ENCODE measurements around the gene RSU1.
A peak's percentile ranks its signal among the peaks of the same experiment; 100 is the strongest.

Gene RSU1

GRCh38 chr10:16585103-16585502 is 232.1 kb downstream of the RSU1 start:
- no peak for DNase-seq

DNA sequence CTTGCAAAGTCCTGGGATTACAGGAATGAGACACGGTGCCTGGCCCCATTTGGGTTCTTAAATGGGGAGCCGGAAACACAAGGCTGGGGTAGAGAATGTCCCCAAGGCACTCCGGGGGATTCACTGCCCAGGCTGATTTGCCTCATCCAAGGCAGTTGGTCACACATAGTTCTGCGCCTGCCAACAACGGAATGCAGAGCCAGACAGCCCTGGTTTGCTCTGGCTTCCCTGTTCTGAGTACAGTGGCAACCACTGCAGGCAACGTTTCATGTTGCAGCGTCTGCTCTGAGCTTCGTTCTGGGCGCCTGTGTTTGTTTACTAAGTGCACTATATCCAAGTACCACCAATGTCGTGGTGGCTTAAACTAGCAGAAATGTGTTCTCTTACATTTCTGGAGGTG is 233.8 kb downstream of the RSU1 start:
- no peak for DNase-seq

GRCh38 chr10:16581202-16581601 is 236.0 kb downstream of the RSU1 start:
- peak; percentile 71 for DNase-seq

GRCh38 chr10:16570731-16571130 is 246.5 kb downstream of the RSU1 start:
- no peak for DNase-seq

DNA sequence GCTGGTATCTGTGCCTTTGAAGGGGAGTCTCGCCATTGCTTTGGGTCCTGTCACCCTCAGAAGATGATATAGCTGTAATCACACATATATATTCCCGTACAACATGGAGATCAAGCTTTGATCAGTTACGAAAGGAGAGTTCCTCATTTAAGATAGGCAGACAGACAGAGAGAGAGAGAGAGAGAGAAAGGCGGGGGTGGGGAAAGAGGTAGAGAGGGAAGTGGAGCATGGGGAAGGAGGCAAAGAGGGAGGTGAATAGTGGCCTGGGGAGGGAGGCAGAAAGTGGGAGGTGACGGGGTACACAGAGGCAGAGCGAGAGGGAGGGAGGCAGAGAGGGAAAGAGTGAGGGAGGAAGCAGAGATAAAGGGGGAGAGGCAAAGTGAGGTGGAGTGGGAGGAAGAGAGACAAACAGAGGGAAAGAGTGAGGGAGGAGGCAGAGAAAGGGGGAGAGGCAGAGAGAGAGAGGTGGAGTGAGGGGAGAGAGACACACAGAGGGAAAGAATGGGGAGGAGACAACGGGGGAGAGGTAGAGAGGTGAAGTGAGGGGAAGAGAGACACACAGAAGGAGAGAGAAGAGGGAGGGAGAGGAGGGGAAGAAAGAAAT is 250.9 kb downstream of the RSU1 start:
- peak; percentile 77 for DNase-seq

DNA sequence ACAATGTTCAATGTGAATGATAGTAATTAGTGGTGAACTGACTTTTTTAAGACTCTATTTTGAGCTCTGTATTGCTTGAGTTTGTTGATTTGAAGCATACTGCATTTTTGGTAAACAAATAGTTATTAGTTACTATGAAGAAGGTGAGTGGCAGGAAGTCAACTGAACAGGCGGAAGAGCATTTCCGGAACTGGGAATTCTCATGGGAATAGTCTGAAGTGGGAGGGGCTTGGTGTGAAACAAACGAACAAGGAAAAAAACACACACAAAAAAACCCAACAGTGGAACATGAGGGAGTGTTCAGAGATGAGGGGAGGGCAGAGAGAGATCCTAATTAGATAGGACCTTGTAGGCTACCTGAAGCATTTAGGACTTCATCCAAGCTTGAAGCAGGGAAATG is 251.6 kb downstream of the RSU1 start:
- DNase-seq = peak; percentile 32

DNA sequence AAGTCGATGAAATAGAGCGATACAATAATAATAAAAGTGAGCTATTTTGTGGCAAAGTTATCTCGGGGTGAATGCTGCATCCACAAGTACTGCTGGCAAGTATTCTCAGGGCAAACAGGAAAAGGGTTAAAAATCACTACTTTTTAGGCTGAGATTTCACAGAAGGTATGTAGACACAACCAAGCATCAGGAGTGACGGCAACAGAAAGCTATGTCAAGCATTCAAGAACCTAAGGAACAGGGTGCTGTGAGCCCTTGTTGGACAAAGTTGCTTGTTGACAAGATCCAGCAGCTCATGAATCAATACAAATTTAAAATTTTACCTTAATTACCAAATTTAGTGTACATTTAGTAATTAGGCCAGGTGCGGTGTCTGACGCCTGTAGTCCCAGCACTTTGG is 254.3 kb downstream of the RSU1 start:
- DNase-seq = no peak

DNA sequence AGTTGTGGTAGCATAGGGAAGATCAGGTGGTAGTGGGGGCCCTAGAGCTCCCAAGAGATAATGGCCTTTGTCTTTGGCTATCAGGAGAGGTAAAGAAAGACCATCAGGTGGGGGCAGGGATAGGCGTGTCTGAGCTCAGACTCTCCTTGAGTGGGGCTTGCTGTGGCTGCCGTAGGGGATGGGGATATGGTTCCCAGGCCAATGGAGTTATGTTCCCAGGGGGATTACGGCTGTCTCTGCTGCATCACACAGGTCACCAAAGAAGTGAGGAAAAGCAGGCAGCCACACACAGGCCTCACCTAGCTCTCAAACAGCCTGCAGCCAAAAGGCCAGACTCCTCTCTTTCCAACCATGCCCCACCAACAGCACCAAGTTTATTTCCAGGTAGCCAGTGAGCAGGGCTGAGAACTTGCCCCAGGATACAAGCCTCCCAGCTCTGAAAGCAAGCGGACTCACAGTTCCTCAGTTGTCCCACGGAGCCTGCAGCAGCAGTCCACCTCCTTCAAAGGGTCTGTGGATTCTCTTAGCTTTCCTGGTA is 257.9 kb downstream of the RSU1 start:
- DNase-seq = no peak

DNA sequence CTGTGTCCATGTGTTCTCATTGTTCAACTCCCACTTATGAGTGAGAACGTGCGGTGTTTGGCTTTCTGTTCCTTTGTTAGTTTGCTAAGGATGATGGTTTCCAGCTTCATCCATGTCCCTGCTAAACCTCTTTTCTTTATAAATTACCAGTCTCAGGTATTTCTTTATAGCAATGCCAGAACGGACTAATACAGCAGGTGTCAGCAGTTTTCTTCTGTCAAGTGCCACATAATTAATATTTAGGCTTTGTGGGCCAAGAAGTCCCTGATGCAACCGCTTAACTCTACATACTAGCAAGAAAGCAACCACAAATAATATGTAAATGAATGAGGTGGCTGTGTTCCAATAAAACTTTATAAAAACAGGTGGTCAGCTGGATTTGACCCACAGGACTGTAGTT is 269.3 kb downstream of the RSU1 start:
- DNase-seq = no peak

GRCh38 chr10:16545116-16545736 is 272.0 kb downstream of the RSU1 start:
- peak; percentile 75 for DNase-seq

- DNase-seq = no peak
These were observed 272.6 kb downstream of the RSU1 start for GRCh38 chr10:16544591-16544990.

DNA sequence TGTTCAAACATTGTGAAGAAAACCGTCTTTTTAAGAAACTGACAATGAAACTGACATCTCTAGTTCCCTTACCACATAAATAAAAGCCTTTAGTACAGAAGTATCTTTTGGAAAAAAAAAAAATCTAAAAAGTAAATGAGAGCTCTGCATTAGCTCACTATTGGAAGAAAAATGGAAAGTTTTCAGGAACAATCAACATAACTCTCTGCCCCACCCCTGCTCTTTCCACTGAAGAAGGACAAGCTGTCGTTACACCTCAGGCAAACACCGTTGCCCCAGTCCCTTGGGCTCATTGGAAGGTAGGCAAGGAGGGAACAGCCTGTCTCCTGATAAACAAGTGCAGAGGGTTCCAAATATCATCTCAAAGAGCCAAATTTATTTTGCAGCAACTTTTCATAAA is 273.1 kb downstream of the RSU1 start:
- no peak for DNase-seq
